ENCODE measurements around the gene BMAL1.

BMAL1 gene

DNA sequence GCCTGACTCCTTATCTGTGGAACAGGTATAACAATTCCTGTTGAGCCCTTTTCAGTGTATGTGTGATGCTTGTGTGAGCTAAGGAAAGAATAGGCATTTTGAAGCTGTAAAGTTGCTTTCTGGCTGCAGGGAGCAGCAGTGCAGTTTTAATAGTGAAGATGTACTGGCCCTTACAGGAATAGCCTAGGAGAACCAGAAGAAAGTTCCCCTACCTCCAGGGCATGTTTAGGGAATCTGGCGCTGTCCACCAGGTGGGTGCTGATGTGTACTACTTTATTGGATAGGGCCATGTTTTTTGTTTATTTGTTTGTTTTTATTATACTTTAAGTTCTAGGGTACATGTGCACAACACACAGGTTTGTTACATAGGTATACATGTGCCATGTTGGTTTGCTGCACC, 11.5 kb downstream of the BMAL1 start:
- no peak overlapping the region for H2AFZ ChIP-seq (ENCODE audit: low read depth, low read length)
- DNase-seq (no peak), ATAC-seq (ENCODE audit: insufficient read depth, low read depth) (no peak)
- no peak overlapping the region for H3K4me2 ChIP-seq (ENCODE audit: insufficient read depth, low read length)
- no peak overlapping the region for H3K4me3 ChIP-seq (ENCODE audit: low read depth in 1 of 2, low read length in 2 of 2)
- no peak overlapping the region for H3K27ac ChIP-seq (ENCODE audit: low read length)
- no peak overlapping the region for H3K9ac ChIP-seq (ENCODE audit: low read depth, low read length)
- no peak for TF ChIP-seq EZH2 (IDR thresholded peaks at IDR 0.05; ENCODE audit: borderline replicate concordance, low read depth, low read length, severe bottlenecking)
- TF ChIP-seq, protein P1, sequence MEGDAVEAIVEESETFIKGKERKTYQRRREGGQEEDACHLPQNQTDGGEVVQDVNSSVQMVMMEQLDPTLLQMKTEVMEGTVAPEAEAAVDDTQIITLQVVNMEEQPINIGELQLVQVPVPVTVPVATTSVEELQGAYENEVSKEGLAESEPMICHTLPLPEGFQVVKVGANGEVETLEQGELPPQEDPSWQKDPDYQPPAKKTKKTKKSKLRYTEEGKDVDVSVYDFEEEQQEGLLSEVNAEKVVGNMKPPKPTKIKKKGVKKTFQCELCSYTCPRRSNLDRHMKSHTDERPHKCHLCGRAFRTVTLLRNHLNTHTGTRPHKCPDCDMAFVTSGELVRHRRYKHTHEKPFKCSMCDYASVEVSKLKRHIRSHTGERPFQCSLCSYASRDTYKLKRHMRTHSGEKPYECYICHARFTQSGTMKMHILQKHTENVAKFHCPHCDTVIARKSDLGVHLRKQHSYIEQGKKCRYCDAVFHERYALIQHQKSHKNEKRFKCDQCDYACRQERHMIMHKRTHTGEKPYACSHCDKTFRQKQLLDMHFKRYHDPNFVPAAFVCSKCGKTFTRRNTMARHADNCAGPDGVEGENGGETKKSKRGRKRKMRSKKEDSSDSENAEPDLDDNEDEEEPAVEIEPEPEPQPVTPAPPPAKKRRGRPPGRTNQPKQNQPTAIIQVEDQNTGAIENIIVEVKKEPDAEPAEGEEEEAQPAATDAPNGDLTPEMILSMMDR (IDR thresholded peaks at IDR 0.05; ENCODE audit: borderline replicate concordance, extremely low read depth, low read length, poor library complexity, severe bottlenecking), result no peak
- H3K79me2 ChIP-seq (ENCODE audit: insufficient read depth, low read length), result peaks cover 50% of the 10 kb centered on the region
- no peaks in the 10 kb centered on the region for H3K4me1 ChIP-seq (ENCODE audit: insufficient read depth, low read length)
- H3K9me3 ChIP-seq (ENCODE audit: insufficient read depth, low read length, severe bottlenecking), result no peaks in the 10 kb centered on the region
- H3K27me3 ChIP-seq (ENCODE audit: insufficient read depth, low read length, poor library complexity), result no peaks in the 10 kb centered on the region
- H3K36me3 ChIP-seq (ENCODE audit: insufficient read depth, low read length), result no peaks in the 10 kb centered on the region
- H4K20me1 ChIP-seq (ENCODE audit: insufficient read depth, low read length), result peaks cover 75% of the 10 kb centered on the region

DNA sequence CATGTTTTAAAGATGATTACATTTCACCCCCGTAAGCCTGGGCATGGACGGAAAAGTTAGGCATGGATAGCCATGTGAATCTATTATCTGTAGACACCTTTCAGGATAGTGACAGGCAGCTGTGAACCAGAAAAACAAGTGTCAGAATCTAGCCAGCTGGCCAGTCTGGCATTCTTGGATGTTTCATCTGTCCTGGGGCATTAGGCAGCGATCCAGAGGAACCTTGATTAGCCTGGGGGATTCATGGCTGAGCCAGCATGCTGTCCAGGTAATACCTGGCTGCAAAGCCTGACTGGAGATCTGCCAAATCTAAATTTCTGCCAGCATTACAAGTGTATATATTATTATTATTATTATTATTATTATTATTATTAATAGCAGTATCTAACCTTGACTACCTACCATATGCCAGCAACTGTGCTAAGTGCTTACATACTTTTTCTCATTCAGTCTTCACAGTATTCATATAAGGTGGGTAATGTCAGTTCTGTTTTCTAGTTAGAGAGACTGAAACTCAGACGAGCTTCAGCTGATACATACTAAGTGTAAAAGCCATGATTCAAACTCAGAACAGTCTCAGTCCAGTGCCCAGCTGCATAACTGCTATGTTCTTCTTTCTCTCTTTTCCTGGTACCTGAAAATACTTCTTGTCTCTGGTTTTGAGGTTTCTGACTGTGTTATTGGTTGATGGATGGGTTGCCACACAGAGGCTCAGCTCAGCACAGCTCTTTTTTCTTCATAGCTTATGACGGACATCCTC, 12.8 kb downstream of the BMAL1 start:
- peaks cover 54% of the 10 kb centered on the region for H3K79me2 ChIP-seq (ENCODE audit: insufficient read depth, low read length)
- H3K9ac ChIP-seq (ENCODE audit: low read depth, low read length), result no peak overlapping the region
- no peak overlapping the region for H2AFZ ChIP-seq (ENCODE audit: low read depth, low read length)
- H3K4me1 ChIP-seq (ENCODE audit: insufficient read depth, low read length), result no peaks in the 10 kb centered on the region
- no peaks in the 10 kb centered on the region for H3K36me3 ChIP-seq (ENCODE audit: insufficient read depth, low read length)
- H3K27ac ChIP-seq (ENCODE audit: low read length), result no peak overlapping the region
- no peaks in the 10 kb centered on the region for H3K9me3 ChIP-seq (ENCODE audit: insufficient read depth, low read length, severe bottlenecking)
- no peak overlapping the region for H3K4me3 ChIP-seq (ENCODE audit: low read depth in 1 of 2, low read length in 2 of 2)
- H3K4me2 ChIP-seq (ENCODE audit: insufficient read depth, low read length), result no peak overlapping the region
- ATAC-seq (ENCODE audit: insufficient read depth, low read depth) (no peak), DNase-seq (no peak)
- H3K27me3 ChIP-seq (ENCODE audit: insufficient read depth, low read length, poor library complexity), result no peaks in the 10 kb centered on the region
- peaks cover 76% of the 10 kb centered on the region for H4K20me1 ChIP-seq (ENCODE audit: insufficient read depth, low read length)
- TF ChIP-seq, protein P1 (IDR thresholded peaks at IDR 0.05; ENCODE audit: borderline replicate concordance, extremely low read depth, low read length, poor library complexity, severe bottlenecking), result no peak
- no peak for TF ChIP-seq EZH2 (IDR thresholded peaks at IDR 0.05; ENCODE audit: borderline replicate concordance, low read depth, low read length, severe bottlenecking)

DNA sequence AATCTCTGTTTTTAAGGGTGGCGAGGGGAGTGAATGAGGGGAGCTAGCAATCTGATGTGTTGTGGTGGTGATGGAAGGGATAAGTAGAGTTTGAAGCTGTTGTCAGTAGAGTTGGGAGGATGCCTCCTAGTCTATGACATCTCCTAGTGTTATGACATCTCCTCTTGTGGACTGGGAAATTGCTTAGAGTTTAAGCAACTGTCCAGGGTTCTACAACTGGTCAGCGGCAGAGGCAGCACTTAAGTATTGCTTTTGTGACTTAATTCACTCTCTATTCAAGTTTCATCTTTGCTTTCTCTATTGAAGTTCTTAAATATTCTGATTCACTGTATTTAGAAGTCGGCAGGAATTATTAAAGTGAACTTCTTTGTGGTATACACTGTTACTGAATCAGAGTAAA, 13.8 kb downstream of the BMAL1 start:
- H3K9ac ChIP-seq (ENCODE audit: low read depth, low read length), result no peak overlapping the region
- H4K20me1 ChIP-seq (ENCODE audit: insufficient read depth, low read length), result peaks cover 77% of the 10 kb centered on the region
- H3K27me3 ChIP-seq (ENCODE audit: insufficient read depth, low read length, poor library complexity), result no peaks in the 10 kb centered on the region

More for the DNA sequence above, 13.8 kb downstream of the BMAL1 start:
- no peak for DNase-seq
- H3K9me3 ChIP-seq (ENCODE audit: insufficient read depth, low read length, severe bottlenecking), result no peaks in the 10 kb centered on the region
- no peak overlapping the region for H3K4me2 ChIP-seq (ENCODE audit: insufficient read depth, low read length)
- H3K27ac ChIP-seq (ENCODE audit: low read length), result no peak overlapping the region
- H3K4me3 ChIP-seq (ENCODE audit: low read depth in 1 of 2, low read length in 2 of 2), result no peak overlapping the region
- H3K4me1 ChIP-seq (ENCODE audit: insufficient read depth, low read length), result no peaks in the 10 kb centered on the region
- TF ChIP-seq, protein P1 (IDR thresholded peaks at IDR 0.05; ENCODE audit: borderline replicate concordance, extremely low read depth, low read length, poor library complexity, severe bottlenecking), result no peak
- TF ChIP-seq EZH2 (IDR thresholded peaks at IDR 0.05; ENCODE audit: borderline replicate concordance, low read depth, low read length, severe bottlenecking), result no peak
- peaks cover 55% of the 10 kb centered on the region for H3K79me2 ChIP-seq (ENCODE audit: insufficient read depth, low read length)
- no peak for ATAC-seq (ENCODE audit: insufficient read depth, low read depth)
- no peaks in the 10 kb centered on the region for H3K36me3 ChIP-seq (ENCODE audit: insufficient read depth, low read length)
- no peak overlapping the region for H2AFZ ChIP-seq (ENCODE audit: low read depth, low read length)

Measured in DND-41 (cell line).